Bronchial epithelial cell (primary cell): Measurements from ENCODE around the gene KCTD15. TPM values are rescaled to one million over a fixed set of nuclear protein-coding genes. Genes with fewer than 3 reads are reported as not detected.

Experiments used
- DNase-seq: peaks from one replicate; pipeline ENCODE4 v3.0.0-alpha.2; 2010; ENCODE audit warnings: low read depth
- FAIRE-seq: peaks from 2 replicates; lab custom pipeline; 2011; peaks lifted over from hg19 to GRCh38; lab: Jason Lieb, UNC
- H3K27me3 ChIP-seq: 2 replicates; pipeline ENCODE4 v1.5.1; 2011; ENCODE audit warnings: low read length; ENCODE audit not compliant: control insufficient read depth, insufficient read depth
- H3K36me3 ChIP-seq: 2 replicates; pipeline ENCODE4 v1.5.1; 2011; ENCODE audit warnings: low read length; ENCODE audit not compliant: control insufficient read depth, insufficient read depth
- H3K4me3 ChIP-seq: 2 replicates; pipeline ENCODE4 v1.5.1; 2011; ENCODE audit warnings: mild to moderate bottlenecking, low read depth, low read length, control low read depth
- total RNA-seq: library from RNA; depleted of rRNA; stranded (reverse); fragments of >200 nt; gene quantifications from 2 replicates; pipeline ENCODE4 v1.2.1, GENCODE V29; 2014
- TF ChIP-seq, protein P1 (sequence below): IDR thresholded peaks from 2 replicates; pipeline ENCODE4 v1.5.1; 2011; ENCODE audit warnings: mild to moderate bottlenecking, moderate library complexity, low read length, control low read depth, inconsistent platforms; ENCODE audit not compliant: insufficient read depth, severe bottlenecking

Gene KCTD15
- total RNA-seq, 1 donor from 2014 or later = 79.5 TPM

- Histone ChIP-seq H3K36me3 (peaks cover 7% of the 10 kb centered on the region), H3K27me3 (no peaks in the 10 kb centered on the region), H3K4me3 (peak overlapping the region; percentile 76)
- TF ChIP-seq, protein P1, sequence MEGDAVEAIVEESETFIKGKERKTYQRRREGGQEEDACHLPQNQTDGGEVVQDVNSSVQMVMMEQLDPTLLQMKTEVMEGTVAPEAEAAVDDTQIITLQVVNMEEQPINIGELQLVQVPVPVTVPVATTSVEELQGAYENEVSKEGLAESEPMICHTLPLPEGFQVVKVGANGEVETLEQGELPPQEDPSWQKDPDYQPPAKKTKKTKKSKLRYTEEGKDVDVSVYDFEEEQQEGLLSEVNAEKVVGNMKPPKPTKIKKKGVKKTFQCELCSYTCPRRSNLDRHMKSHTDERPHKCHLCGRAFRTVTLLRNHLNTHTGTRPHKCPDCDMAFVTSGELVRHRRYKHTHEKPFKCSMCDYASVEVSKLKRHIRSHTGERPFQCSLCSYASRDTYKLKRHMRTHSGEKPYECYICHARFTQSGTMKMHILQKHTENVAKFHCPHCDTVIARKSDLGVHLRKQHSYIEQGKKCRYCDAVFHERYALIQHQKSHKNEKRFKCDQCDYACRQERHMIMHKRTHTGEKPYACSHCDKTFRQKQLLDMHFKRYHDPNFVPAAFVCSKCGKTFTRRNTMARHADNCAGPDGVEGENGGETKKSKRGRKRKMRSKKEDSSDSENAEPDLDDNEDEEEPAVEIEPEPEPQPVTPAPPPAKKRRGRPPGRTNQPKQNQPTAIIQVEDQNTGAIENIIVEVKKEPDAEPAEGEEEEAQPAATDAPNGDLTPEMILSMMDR = no peak
- DNase-seq (no peak), FAIRE-seq (no peak)
Observed at GRCh38 chr19:33794683-33795369, 1.8 kb upstream of the KCTD15 start.

DNA sequence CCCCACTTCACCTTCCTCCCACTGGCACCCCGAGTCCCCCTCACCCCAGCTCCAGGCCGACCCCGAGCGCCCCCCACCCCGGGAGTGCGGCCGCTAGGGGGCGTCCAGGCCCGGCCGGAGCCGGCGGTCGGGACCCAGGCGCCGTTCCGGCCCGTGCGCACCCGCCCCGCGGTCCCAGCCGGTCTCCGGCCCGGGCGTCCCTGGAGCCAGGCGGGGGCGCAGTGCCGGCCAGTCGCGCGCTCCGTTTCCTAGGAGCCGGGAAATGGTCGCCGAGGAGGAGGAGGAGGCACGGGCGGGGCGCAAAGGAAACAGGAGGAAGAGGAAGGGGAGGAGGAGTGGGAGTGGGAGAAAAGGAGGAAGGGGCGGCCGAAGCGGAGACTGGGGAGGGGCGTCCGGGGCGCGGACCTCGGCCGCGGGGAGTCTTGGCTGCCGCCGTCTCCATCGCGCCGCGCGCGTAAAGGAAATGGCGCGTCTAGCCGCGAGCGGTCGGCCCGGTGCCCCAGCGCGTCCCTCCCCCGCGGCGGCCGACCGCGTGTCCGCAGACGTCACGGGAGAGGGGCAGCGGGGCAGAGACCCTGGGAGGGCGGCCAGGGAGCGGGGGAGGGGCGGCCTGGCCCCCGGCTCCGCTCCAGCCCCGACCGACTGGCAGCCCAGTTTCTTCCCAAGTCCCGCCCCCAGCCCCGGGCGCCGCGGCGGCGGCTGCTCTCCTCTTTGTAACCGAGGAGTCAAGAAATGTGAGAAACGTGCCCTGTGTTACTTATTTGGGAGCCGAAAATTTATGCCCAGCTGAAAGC, 1.1 kb upstream of the KCTD15 start:
- TF ChIP-seq, protein P1 = peak; percentile 71
- DNase-seq (peak; percentile 63), FAIRE-seq (no peak)
- H3K27me3 ChIP-seq = no peaks in the 10 kb centered on the region
- peaks cover 12% of the 10 kb centered on the region for H3K36me3 ChIP-seq
- H3K4me3 ChIP-seq = peak overlapping the region; percentile 76

DNA sequence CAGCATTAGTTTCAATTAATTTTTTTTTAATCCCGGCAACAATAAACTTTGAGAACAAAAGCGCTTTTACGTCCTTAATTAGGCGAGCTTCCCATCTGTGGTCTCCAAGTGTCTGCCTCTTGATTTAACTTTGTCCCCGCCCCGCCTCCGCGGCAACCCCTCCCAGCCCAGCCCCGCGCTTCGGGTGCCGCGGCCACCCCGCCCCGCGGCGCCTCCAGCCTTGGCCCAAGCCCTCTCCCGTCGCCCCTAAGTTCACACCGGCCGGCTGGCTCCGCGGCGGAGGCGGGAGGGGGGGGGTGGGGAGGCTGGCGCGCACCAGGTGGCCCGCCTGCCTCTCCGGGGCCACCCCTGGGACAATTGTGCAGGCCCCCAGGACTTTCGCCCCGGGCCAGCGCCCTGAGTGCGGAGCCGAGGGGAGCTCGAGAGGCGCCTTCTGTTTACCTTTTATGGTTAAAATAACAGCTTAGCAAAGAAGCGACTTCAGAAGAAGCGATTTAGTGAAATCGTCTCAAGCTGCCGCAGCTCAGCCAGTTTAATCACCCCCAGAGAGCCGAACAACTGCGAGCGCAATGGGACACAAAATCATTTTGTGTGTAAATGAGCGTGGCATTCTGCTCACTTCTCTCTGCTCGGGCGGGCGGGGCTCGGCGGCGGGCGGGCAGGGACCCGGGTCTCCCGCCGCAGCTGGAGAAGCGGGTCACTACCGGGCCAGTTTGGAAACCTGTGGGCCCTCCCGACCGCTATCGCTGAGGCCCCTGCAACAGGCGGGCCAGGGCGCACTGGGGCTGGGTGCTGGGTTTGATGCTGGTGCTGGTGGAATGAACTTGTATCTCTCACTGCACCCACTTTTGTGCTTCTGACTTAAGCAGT, 1.4 kb downstream of the KCTD15 start:
- FAIRE-seq (no peak), DNase-seq (no peak)
- Histone ChIP-seq H3K27me3 (no peaks in the 10 kb centered on the region), H3K36me3 (peaks cover 20% of the 10 kb centered on the region), H3K4me3 (peak overlapping the region; percentile 76)
- TF ChIP-seq, protein P1 = no peak

- TF ChIP-seq, protein P1 = no peak
- Histone ChIP-seq H3K27me3 (no peaks in the 10 kb centered on the region), H3K4me3 (peak overlapping the region; percentile 76), H3K36me3 (peaks cover 20% of the 10 kb centered on the region)
- FAIRE-seq = no peak
- DNase-seq = no peak
Observed at GRCh38 chr19:33798681-33799111, 2.0 kb downstream of the KCTD15 start.

GRCh38 chr19:33799476-33799875, 2.8 kb downstream of the KCTD15 start:
- Histone ChIP-seq H3K4me3 (no peak overlapping the region), H3K27me3 (no peaks in the 10 kb centered on the region), H3K36me3 (peaks cover 20% of the 10 kb centered on the region)
- TF ChIP-seq, protein P1 = no peak
- FAIRE-seq (no peak), DNase-seq (no peak)
